MM.1S (cell line): Measurements from ENCODE around the gene FOXL2NB.

Experiments
- CTCF ChIP-seq: fragments of 300-600 bp; sonication (generic); IDR thresholded peaks from 2 replicates; pipeline ENCODE4 v1.5.1; 2016; ENCODE audit warnings: antibody characterized with exemption, low read length, mixed read lengths
- EZH2 ChIP-seq: fragments of 300-600 bp; sonication (generic); optimal IDR thresholded peaks from 2 replicates; pipeline ENCODE3; 2017; ENCODE audit warnings: low read depth, mild to moderate bottlenecking, antibody characterized with exemption, low read length, mixed read lengths
- EZH2phosphoT487 ChIP-seq: fragments of 300-600 bp; sonication (generic); IDR thresholded peaks from 2 replicates; pipeline ENCODE4 v1.6.1; 2018; ENCODE audit warnings: antibody characterized with exemption, low read length

- no peak for TF ChIP-seq EZH2phosphoT487
- no peak for TF ChIP-seq CTCF
- no peak for TF ChIP-seq EZH2
These were observed 25.9 kb downstream of the FOXL2NB start for GRCh38 chr3:138972941-138973340.
